Urinary bladder (tissue), 4 donors: Measurements from ENCODE around the gene ACOXL. TPM values are rescaled to one million over a fixed set of nuclear protein-coding genes. Genes with fewer than 3 reads are reported as not detected.

ENCODE experiments used
- DNase-seq: peaks from one replicate; pipeline ENCODE4 v3.0.0-alpha.2; 2015; ENCODE audit errors: extremely low spot score
- H3K27ac ChIP-seq: one replicate; pipeline ENCODE4 v1.5.1; 2013; ENCODE audit warnings: low read depth, mild to moderate bottlenecking, moderate library complexity
- H3K36me3 ChIP-seq: one replicate; pipeline ENCODE4 v1.6.1; 2013; ENCODE audit warnings: mild to moderate bottlenecking, moderate library complexity; ENCODE audit not compliant: insufficient read depth
- H3K4me1 ChIP-seq: one replicate; pipeline ENCODE4 v1.6.1; 2013; ENCODE audit warnings: mild to moderate bottlenecking, moderate library complexity; ENCODE audit not compliant: insufficient read depth
- H3K4me3 ChIP-seq: one replicate; pipeline ENCODE4 v1.5.1; 2013; ENCODE audit warnings: low read depth, low read length
- WGBS: extraction: QIAGEN DNeasy Blood & Tissue Kit; methylation state at CpG from one replicate; pipeline ENCODE4 v1.1.7; 2013; 5-methylcytosine and 5-hydroxymethylcytosine counted together
- polyA plus RNA-seq: library from polyadenylated mRNA; stranded (reverse); fragments of 200-250 nt; gene quantifications from one replicate; pipeline ENCODE4 v1.2.3, GENCODE V29; 2013
- total RNA-seq: library from RNA; depleted of rRNA; stranded (reverse); fragments of >200 nt; gene quantifications from one replicate; pipeline ENCODE4 v1.2.3, GENCODE V29; 2014
- donor health status: healthy with polysubstance abuse.
- donor health status: healthy.

The ACOXL gene
- total and polyA plus RNA-seq, 2 donors = 1.2 to 6.2 TPM

GRCh38 chr2:110731064-110731463, 1.3 kb upstream of the ACOXL start:
- H3K4me3 ChIP-seq = no peak overlapping the region
- 92% methylated on average over 5 of the region's 5 CpGs for WGBS
- H3K36me3 ChIP-seq = no peaks in the 10 kb centered on the region
- H3K27ac ChIP-seq = no peak overlapping the region
- no peak for DNase-seq
- no peaks in the 10 kb centered on the region for H3K4me1 ChIP-seq

DNA sequence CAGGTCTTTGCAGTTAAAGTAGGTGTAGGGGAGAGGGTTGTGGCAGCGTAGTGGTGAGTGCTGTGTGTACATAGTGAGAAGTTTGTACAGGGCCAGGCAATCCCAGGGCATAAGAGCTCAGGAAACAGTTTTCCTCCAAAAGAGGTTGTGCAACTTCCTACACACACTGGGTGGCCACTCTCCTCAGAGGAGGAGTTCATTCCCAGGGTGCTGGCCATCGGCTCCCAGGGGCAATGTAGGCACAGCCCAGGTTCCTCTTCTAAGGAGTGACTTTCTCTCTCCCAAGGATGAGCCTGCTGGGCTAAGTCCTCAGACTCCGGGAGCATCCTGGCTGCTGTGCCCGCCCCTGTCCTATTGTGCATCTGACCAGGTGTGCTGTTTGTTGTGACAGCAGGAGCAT, 3.0 kb downstream of the ACOXL start:
- H3K27ac ChIP-seq = no peak overlapping the region
- DNase-seq = no peak
- no peaks in the 10 kb centered on the region for H3K36me3 ChIP-seq
- 50% methylated on average over 4 of the region's 4 CpGs for WGBS
- no peaks in the 10 kb centered on the region for H3K4me1 ChIP-seq
- H3K4me3 ChIP-seq = no peak overlapping the region

DNA sequence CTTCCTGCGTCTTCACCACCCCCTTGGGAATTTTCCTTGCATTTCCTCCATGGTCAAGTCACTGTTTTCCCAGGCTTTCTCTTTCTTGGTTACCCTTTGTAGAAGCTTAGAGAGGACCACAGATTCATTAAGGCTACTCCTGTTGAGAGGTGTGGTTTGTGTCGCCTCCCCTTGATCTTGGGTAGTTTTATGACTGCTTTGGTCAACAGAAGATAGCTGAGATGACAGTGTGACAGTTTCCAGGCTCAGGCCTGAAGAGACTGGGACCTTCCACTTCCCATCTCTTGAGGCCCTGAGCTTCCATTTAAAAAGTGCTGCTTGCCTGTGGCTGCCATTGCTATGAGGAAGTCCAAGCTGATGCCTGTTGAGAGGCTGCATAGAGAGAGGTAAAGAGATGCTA, 5.4 kb downstream of the ACOXL start:
- Histone ChIP-seq H3K27ac (no peak overlapping the region), H3K4me1 (no peaks in the 10 kb centered on the region), H3K36me3 (no peaks in the 10 kb centered on the region), H3K4me3 (no peak overlapping the region)
- no peak for DNase-seq
- WGBS = 67% methylated on average over 2 of the region's 2 CpGs

- DNase-seq = no peak
- WGBS = 86% methylated on average over 9 of the region's 9 CpGs
- no peaks in the 10 kb centered on the region for H3K4me1 ChIP-seq
- H3K36me3 ChIP-seq = no peaks in the 10 kb centered on the region
- H3K4me3 ChIP-seq = no peak overlapping the region
- H3K27ac ChIP-seq = no peak overlapping the region
Observed at GRCh38 chr2:110740747-110741349, 8.5 kb downstream of the ACOXL start.

GRCh38 chr2:110741491-110741980, 9.2 kb downstream of the ACOXL start:
- H3K27ac ChIP-seq = no peak overlapping the region
- no peaks in the 10 kb centered on the region for H3K4me1 ChIP-seq
- 56% methylated on average over 9 of the region's 9 CpGs for WGBS
- no peaks in the 10 kb centered on the region for H3K36me3 ChIP-seq
- no peak for DNase-seq
- H3K4me3 ChIP-seq = no peak overlapping the region

DNA sequence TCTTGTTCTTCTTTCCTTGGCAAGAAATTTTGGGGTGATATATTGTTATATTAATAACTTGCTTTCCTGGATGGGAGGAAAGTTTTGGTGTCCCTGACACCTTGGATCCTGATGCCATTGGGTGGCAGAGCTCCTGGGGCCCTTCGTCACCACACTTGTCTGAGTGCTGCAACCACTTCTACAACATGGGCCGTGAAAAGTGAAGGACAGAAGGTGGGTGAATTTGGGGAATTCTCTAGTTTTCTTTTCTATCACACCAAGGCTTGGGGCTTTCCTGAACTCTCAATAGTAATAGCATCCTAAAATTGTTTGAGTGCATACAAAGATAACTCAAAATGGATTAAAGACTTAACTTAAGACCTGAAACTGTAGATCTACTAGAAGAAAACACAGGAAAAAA, 10.0 kb downstream of the ACOXL start:
- H3K36me3 ChIP-seq = no peaks in the 10 kb centered on the region
- 86% methylated on average over 2 of the region's 2 CpGs for WGBS
- no peak overlapping the region for H3K27ac ChIP-seq
- DNase-seq = no peak
- H3K4me1 ChIP-seq = no peaks in the 10 kb centered on the region
- no peak overlapping the region for H3K4me3 ChIP-seq

- Histone ChIP-seq H3K4me1 (no peaks in the 10 kb centered on the region), H3K36me3 (no peaks in the 10 kb centered on the region), H3K27ac (no peak overlapping the region), H3K4me3 (no peak overlapping the region)
- DNase-seq = no peak
- WGBS = 93% methylated on average over 5 of the region's 5 CpGs
Observed at GRCh38 chr2:110743600-110743999, 11.2 kb downstream of the ACOXL start.

DNA sequence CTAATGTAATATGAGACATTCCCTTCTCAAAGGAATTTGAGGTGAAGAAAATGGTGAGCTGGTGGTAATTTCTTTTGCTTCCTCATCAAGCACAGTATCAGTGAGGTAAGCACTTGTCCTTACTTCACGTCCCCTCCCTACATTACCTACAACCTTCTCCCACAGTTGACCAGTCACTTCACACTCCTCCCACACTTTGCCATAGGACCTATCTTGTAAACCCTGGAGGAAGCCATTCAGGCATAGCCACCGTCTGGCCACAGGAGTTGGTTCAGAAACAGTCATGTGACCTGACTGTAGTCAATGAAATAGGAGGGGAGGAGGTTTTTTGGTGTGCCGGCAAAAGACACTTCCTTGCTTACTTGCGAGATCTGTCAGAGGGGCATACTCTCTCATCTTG, 12.1 kb downstream of the ACOXL start:
- no peak overlapping the region for H3K27ac ChIP-seq
- no peak overlapping the region for H3K4me3 ChIP-seq
- DNase-seq = no peak
- 79% methylated on average over 4 of the region's 4 CpGs for WGBS
- H3K4me1 ChIP-seq = no peaks in the 10 kb centered on the region
- H3K36me3 ChIP-seq = no peaks in the 10 kb centered on the region

GRCh38 chr2:110745048-110745447, 12.7 kb downstream of the ACOXL start:
- H3K4me1 ChIP-seq = no peaks in the 10 kb centered on the region
- DNase-seq = no peak
- H3K36me3 ChIP-seq = no peaks in the 10 kb centered on the region
- 81% methylated on average over 2 of the region's 2 CpGs for WGBS
- no peak overlapping the region for H3K27ac ChIP-seq
- H3K4me3 ChIP-seq = no peak overlapping the region

DNA sequence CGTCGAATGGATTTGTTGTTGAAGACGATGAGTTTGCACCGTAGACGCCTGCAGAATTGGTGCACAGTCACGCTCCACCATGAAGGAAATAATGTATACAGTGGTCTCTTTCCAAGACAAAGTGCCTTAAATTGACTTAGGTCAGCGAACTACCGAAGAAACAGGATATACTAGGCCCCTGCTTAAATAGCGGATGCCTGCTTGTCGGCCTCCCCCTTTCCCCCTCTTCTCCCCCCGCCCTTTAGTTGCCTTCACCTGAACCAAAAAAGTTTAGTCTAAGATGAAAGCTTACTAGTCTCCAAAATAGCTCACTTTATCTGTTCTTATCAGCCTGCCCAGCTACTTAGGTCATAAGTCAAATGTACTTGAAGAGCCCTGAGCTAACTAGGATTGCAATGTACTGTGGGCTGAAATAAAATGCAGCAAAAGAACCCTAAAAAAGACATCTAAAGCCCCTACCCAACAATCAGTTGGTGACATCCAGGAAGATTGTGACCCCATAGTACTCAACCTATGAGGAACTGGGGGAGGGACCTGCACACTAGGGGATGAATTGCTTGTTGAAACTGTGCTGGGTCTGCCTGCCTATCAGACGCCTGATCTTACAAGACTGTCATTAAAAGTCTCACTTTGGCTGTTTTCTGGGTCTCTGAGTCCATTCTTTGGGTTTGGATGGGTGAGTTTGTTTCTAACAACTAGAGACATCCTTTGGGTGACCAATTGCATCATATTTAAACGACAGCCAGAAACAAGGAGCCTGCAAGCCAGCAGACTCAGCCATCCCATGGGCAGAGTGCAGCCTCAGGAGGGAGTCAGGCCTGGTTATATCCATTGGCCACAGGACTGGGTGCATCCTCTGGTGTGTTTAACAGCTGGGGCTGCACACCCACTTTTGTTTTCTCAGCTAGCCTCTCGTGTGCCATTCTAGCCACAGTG, 14.5 kb downstream of the ACOXL start:
- no peaks in the 10 kb centered on the region for H3K4me1 ChIP-seq
- no peaks in the 10 kb centered on the region for H3K36me3 ChIP-seq
- H3K4me3 ChIP-seq = no peak overlapping the region
- WGBS = 77% methylated on average over 14 of the region's 14 CpGs
- DNase-seq = no peak
- no peak overlapping the region for H3K27ac ChIP-seq

DNA sequence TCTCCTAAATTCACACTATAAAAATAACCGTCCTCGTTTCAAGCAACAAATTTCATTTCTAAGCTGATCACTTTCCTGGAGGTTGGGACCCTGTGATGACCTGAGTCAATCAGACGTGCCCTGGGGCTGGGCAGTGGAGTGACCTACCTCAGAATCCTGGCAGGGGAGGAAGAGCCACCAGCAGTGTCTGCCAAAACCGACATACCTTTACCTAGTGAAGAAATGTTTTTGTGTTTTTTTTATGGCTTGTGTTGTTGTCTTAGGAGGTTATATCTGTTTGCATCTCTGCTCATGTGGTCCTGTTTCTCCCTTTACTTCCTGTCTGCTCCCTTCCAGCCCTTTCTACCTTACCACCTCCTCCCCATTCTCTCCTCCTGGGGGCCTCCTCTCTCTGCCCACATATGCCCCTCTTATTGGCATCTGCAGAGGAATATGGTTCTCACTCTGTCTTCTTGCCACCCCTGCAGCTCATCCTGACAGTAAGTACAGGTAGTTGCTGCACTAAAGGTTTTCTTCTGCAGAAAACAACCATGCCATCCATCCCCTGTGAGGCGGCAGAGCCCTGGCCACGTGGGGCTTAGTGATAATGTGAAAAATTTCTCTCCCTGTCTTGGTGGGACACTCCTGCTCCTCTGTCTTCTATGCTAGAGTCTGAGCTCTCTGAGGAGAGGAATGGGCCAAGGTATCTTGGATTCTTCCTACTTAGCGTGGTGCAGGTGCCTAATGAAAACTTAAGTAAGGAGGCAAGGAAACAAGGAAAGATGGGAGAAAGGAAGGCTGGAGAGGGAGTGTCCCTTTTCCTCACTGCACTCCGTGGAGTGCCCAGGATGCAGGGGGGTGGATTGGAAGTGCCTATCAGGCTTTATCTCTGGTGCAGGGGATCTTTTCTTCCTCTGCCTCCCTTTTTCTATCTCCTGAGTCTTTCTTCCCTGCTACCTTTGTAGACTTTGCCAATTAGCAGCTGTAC, 15.4 kb downstream of the ACOXL start:
- DNase-seq = no peak
- 58% methylated on average over 8 of the region's 8 CpGs for WGBS
- Histone ChIP-seq H3K27ac (no peak overlapping the region), H3K4me1 (no peaks in the 10 kb centered on the region), H3K4me3 (no peak overlapping the region), H3K36me3 (no peaks in the 10 kb centered on the region)

DNA sequence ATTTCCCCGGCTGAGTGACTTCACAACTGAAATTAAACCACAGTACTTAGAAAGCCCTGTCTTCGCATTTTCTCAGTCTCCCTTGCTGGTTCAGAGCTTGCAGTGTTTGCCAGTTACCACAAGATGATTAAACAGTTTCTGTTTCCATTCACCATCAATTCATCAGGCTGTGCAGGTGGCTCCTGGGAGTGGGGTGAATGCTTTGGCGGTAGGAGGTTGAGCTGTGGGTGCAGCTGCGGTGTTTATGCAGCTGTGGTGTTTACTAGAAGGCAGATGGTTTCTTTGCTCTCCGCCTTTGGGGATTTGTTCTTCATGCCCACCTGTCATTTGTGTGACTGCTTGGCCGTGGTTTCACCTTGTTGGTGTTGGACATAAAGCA, 16.1 kb downstream of the ACOXL start:
- 42% methylated on average over 6 of the region's 6 CpGs for WGBS
- no peaks in the 10 kb centered on the region for H3K36me3 ChIP-seq
- no peaks in the 10 kb centered on the region for H3K4me1 ChIP-seq
- DNase-seq = no peak
- no peak overlapping the region for H3K4me3 ChIP-seq
- H3K27ac ChIP-seq = no peak overlapping the region

DNA sequence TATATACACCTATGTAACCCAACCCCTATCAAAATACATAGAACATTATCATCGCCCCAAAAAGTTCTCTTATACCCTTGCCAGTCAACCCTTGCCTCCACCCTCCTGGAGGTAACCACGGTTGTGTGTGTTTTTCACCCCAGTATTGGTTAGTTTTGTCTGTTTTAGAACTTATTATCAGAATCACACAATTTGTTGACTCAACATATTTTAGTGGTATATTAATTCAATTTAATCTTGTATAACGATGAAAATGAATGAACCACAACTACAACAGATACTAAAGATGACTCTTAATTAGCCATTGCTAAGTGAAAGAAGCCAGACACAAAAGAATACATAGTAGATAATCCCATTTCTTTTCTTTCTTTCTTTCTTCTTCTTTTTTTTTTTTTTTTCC, 19.3 kb downstream of the ACOXL start:
- Histone ChIP-seq H3K27ac (no peak overlapping the region), H3K36me3 (no peaks in the 10 kb centered on the region), H3K4me1 (no peaks in the 10 kb centered on the region), H3K4me3 (no peak overlapping the region)
- no peak for DNase-seq
- 91% methylated on average over 3 of the region's 3 CpGs for WGBS
